ENCODE measurements around the gene GNAL.

Gene GNAL

GRCh38 chr18:11664286-11664685 lies 24.8 kb upstream of the GNAL start:
- no peak for TF ChIP-seq CTCF (IDR thresholded peaks at IDR 0.05; ENCODE audit: insufficient read depth, low read depth, low read length, missing control alignments)
- no peak overlapping the region for H3K4me3 ChIP-seq (ENCODE audit: low read length)
- DNase-seq (ENCODE audit: low read depth): no peak

GRCh38 chr18:11665146-11665545 lies 23.9 kb upstream of the GNAL start:
- no peak for DNase-seq (ENCODE audit: low read depth)
- TF ChIP-seq CTCF (IDR thresholded peaks at IDR 0.05; ENCODE audit: insufficient read depth, low read depth, low read length, missing control alignments): no peak
- H3K4me3 ChIP-seq (ENCODE audit: low read length): no peak overlapping the region

GRCh38 chr18:11665587-11665986 lies 23.5 kb upstream of the GNAL start:
- no peak for TF ChIP-seq CTCF (IDR thresholded peaks at IDR 0.05; ENCODE audit: insufficient read depth, low read depth, low read length, missing control alignments)
- no peak overlapping the region for H3K4me3 ChIP-seq (ENCODE audit: low read length)
- DNase-seq (ENCODE audit: low read depth): no peak

GRCh38 chr18:11666176-11666575 lies 22.9 kb upstream of the GNAL start:
- no peak for DNase-seq (ENCODE audit: low read depth)
- no peak overlapping the region for H3K4me3 ChIP-seq (ENCODE audit: low read length)
- no peak for TF ChIP-seq CTCF (IDR thresholded peaks at IDR 0.05; ENCODE audit: insufficient read depth, low read depth, low read length, missing control alignments)

GRCh38 chr18:11666831-11667230 lies 22.2 kb upstream of the GNAL start:
- TF ChIP-seq CTCF (IDR thresholded peaks at IDR 0.05; ENCODE audit: insufficient read depth, low read depth, low read length, missing control alignments): no peak
- DNase-seq (ENCODE audit: low read depth): no peak
- no peak overlapping the region for H3K4me3 ChIP-seq (ENCODE audit: low read length)

- DNase-seq (ENCODE audit: low read depth): no peak
- H3K4me3 ChIP-seq (ENCODE audit: low read length): no peak overlapping the region
- no peak for TF ChIP-seq CTCF (IDR thresholded peaks at IDR 0.05; ENCODE audit: insufficient read depth, low read depth, low read length, missing control alignments)
Measured at GRCh38 chr18:11667578-11667977, 21.5 kb upstream of the GNAL start.

GRCh38 chr18:11668441-11669169 lies 20.5 kb upstream of the GNAL start:
- no peak for TF ChIP-seq CTCF (IDR thresholded peaks at IDR 0.05; ENCODE audit: insufficient read depth, low read depth, low read length, missing control alignments)
- peak; percentile 51 for DNase-seq (ENCODE audit: low read depth)
- H3K4me3 ChIP-seq (ENCODE audit: low read length): no peak overlapping the region
